PFSK-1 (cell line): Measurements from ENCODE around the gene DCLK3.

Experiments used
- POLR2AphosphoS5 ChIP-seq: IDR thresholded peaks from 2 replicates; pipeline ENCODE4 v1.6.1; 2012; ENCODE audit warnings: low read depth, mild to moderate bottlenecking, control low read depth, low read length, moderate library complexity
- SIN3A ChIP-seq: IDR thresholded peaks from 2 replicates; pipeline ENCODE4 v1.6.1; 2012; ENCODE audit warnings: mild to moderate bottlenecking, low read length, moderate library complexity, borderline replicate concordance; ENCODE audit not compliant: insufficient read depth
- TAF1 ChIP-seq: IDR thresholded peaks from 2 replicates; pipeline ENCODE4 v1.6.1; 2012; ENCODE audit warnings: low read length, control low read depth, borderline replicate concordance; ENCODE audit not compliant: insufficient read depth
- TF ChIP-seq, protein P1 (sequence below), 2 experiments: IDR thresholded peaks; 2 replicates each; pipeline versions ENCODE4 v1.6.1 to v1.8.0; 2011 to 2012; ENCODE audit warnings: low read depth in 2 of 2, low read length in 2 of 2, control low read depth in 1 of 2, inconsistent platforms in 1 of 2, mild to moderate bottlenecking in 1 of 2, moderate library complexity in 1 of 2; ENCODE audit not compliant: insufficient read depth in 1 of 2

GRCh38 chr3:36681867-36682266 is 82.5 kb downstream of the DCLK3 start:
- TF ChIP-seq POLR2AphosphoS5 = no peak
- no peak for TF ChIP-seq SIN3A
- TF ChIP-seq, protein P1, sequence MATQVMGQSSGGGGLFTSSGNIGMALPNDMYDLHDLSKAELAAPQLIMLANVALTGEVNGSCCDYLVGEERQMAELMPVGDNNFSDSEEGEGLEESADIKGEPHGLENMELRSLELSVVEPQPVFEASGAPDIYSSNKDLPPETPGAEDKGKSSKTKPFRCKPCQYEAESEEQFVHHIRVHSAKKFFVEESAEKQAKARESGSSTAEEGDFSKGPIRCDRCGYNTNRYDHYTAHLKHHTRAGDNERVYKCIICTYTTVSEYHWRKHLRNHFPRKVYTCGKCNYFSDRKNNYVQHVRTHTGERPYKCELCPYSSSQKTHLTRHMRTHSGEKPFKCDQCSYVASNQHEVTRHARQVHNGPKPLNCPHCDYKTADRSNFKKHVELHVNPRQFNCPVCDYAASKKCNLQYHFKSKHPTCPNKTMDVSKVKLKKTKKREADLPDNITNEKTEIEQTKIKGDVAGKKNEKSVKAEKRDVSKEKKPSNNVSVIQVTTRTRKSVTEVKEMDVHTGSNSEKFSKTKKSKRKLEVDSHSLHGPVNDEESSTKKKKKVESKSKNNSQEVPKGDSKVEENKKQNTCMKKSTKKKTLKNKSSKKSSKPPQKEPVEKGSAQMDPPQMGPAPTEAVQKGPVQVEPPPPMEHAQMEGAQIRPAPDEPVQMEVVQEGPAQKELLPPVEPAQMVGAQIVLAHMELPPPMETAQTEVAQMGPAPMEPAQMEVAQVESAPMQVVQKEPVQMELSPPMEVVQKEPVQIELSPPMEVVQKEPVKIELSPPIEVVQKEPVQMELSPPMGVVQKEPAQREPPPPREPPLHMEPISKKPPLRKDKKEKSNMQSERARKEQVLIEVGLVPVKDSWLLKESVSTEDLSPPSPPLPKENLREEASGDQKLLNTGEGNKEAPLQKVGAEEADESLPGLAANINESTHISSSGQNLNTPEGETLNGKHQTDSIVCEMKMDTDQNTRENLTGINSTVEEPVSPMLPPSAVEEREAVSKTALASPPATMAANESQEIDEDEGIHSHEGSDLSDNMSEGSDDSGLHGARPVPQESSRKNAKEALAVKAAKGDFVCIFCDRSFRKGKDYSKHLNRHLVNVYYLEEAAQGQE (IDR thresholded peaks at IDR 0.05; ENCODE audit: insufficient read depth in 1 of 2, low read depth in 2 of 2, low read length in 2 of 2) = no peak
- TF ChIP-seq TAF1 = no peak
